ENCODE results near the gene DOCK4.

DNA sequence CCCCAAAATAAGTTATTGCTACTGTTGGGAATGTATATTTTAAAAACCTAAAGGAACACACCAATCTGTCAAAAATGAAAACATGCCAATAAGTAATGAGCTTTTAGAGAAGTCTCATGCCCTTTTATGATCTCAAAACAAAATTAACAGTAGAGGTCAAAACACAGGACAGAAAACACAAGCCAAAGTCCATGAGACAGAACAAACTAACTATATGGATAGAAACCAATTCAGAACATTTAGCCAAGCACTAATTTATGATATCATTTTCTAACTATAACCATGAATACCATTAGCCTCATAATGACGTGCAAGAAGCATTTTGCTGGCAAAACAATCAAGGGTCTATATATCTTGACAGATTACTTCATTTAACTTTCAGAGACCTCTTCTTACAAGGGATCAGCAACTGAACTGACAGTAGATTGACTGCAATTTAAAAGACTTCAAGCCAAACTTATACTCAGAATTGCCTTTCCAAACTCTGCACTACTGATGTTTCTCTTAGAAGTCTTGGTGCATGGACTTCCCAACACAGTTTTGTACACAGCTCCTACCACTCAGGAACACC lies 200.9 kb downstream of the DOCK4 start:
- TF ChIP-seq POLR2A (IDR thresholded peaks at IDR 0.05) (no peak), POLR2AphosphoS5 (IDR thresholded peaks at IDR 0.05) (no peak)
- TF ChIP-seq, protein P1, sequence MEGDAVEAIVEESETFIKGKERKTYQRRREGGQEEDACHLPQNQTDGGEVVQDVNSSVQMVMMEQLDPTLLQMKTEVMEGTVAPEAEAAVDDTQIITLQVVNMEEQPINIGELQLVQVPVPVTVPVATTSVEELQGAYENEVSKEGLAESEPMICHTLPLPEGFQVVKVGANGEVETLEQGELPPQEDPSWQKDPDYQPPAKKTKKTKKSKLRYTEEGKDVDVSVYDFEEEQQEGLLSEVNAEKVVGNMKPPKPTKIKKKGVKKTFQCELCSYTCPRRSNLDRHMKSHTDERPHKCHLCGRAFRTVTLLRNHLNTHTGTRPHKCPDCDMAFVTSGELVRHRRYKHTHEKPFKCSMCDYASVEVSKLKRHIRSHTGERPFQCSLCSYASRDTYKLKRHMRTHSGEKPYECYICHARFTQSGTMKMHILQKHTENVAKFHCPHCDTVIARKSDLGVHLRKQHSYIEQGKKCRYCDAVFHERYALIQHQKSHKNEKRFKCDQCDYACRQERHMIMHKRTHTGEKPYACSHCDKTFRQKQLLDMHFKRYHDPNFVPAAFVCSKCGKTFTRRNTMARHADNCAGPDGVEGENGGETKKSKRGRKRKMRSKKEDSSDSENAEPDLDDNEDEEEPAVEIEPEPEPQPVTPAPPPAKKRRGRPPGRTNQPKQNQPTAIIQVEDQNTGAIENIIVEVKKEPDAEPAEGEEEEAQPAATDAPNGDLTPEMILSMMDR (IDR thresholded peaks at IDR 0.05) = no peak
